Panc1 (cell line): ENCODE data around the gene CHST13.

Experiments used
- CTCF ChIP-seq: fragments of 450-650 bp; IDR thresholded peaks from 2 replicates; pipeline ENCODE4 v1.5.1; 2017; ENCODE audit warnings: mild to moderate bottlenecking
- POLR2AphosphoS5 ChIP-seq: IDR thresholded peaks from 2 replicates; pipeline ENCODE4 v1.6.1; 2012; ENCODE audit warnings: mild to moderate bottlenecking, low read depth, low read length, moderate library complexity
- SIN3A ChIP-seq: IDR thresholded peaks from 2 replicates; pipeline ENCODE4 v1.6.1; 2012; ENCODE audit warnings: low read depth, mild to moderate bottlenecking, low read length, moderate library complexity, borderline replicate concordance; ENCODE audit not compliant: insufficient read depth
- TCF7L2 ChIP-seq: IDR thresholded peaks from 2 replicates; pipeline ENCODE4 v1.6.1; 2011; ENCODE audit warnings: mild to moderate bottlenecking, low read depth, low read length, inconsistent platforms

- TF ChIP-seq CTCF (no peak), TCF7L2 (no peak), POLR2AphosphoS5 (no peak), SIN3A (no peak)
Observed at GRCh38 chr3:126487151-126487771, 36.7 kb upstream of the CHST13 start.
